ENCODE data around the gene LAMA1.

GRCh38 chr18:7065736-7066135 is 51.9 kb downstream of the LAMA1 start:
- TF ChIP-seq CTCF (IDR thresholded peaks at IDR 0.05), result no peak
- no peak for TF ChIP-seq POLR2A (IDR thresholded peaks at IDR 0.05)
- TF ChIP-seq EP300 (IDR thresholded peaks at IDR 0.05), result no peak
